Liver (tissue), 9 donors: ENCODE measurements around the gene UBAP1. TPM values are rescaled to one million over a fixed set of nuclear protein-coding genes. Genes with fewer than 3 reads are reported as not detected.

Experiments
- DNase-seq: peaks from one replicate; pipeline ENCODE4 v3.0.0-alpha.2; 2017; ENCODE audit warnings: low spot score
- H3K27ac ChIP-seq, 2 donors: one replicate each; pipeline ENCODE4 v1.7.0; 2013; ENCODE audit warnings: inconsistent platforms in 2 of 2, low read length in 2 of 2, control low read depth in 1 of 2, low read depth in 1 of 2, mild to moderate bottlenecking in 1 of 2
- H3K27me3 ChIP-seq, 4 donors: one replicate each; pipeline versions ENCODE4 v1.6.1 to v1.7.0; 2013; ENCODE audit warnings: low read length in 3 of 4, inconsistent platforms in 1 of 4, mild to moderate bottlenecking in 1 of 4, moderate library complexity in 1 of 4; ENCODE audit not compliant: control insufficient read depth in 4 of 4, insufficient read depth in 4 of 4
- H3K36me3 ChIP-seq, 4 donors: one replicate each; pipeline versions ENCODE4 v1.6.1 to v1.7.0; 2013; ENCODE audit warnings: low read length in 3 of 4, mild to moderate bottlenecking in 3 of 4, low read depth in 1 of 4, moderate library complexity in 1 of 4; ENCODE audit not compliant: control insufficient read depth in 4 of 4, insufficient read depth in 3 of 4
- H3K4me1 ChIP-seq, 4 donors: one replicate each; pipeline versions ENCODE4 v1.6.1 to v1.7.0; 2013; ENCODE audit warnings: low read length in 3 of 4, mild to moderate bottlenecking in 3 of 4, moderate library complexity in 1 of 4; ENCODE audit not compliant: control insufficient read depth in 4 of 4, insufficient read depth in 4 of 4
- H3K4me3 ChIP-seq, 3 donors: one replicate each; pipeline versions ENCODE4 v1.6.1 to v1.7.0; 2013; ENCODE audit warnings: low read length in 3 of 3, control low read depth in 1 of 3, low read depth in 1 of 3, mild to moderate bottlenecking in 1 of 3
- H3K9ac ChIP-seq, 2 donors: one replicate each; pipeline ENCODE4 v1.7.0; 2013; ENCODE audit warnings: low read length in 2 of 2, mild to moderate bottlenecking in 2 of 2, moderate library complexity in 2 of 2, control low read depth in 1 of 2, low read depth in 1 of 2
- H3K9me3 ChIP-seq, 4 donors: one replicate each; pipeline versions ENCODE4 v1.6.1 to v1.7.0; 2013; ENCODE audit warnings: low read length in 3 of 4; ENCODE audit not compliant: control insufficient read depth in 4 of 4
- CTCF ChIP-seq: fragments of 150-350 bp; IDR thresholded peaks from 2 replicates; pipeline ENCODE4 v1.5.1; 2017; ENCODE audit warnings: improper control_type of control experiment, low read depth, low read length; ENCODE audit not compliant: missing input control
- EGR1 ChIP-seq, 2 donors: IDR thresholded peaks; 2 replicates each; pipeline ENCODE4 v1.6.1; 2016 to 2018; ENCODE audit warnings: antibody characterized with exemption in 2 of 2, low read depth in 2 of 2
- FOXA1 ChIP-seq: IDR thresholded peaks from 2 replicates; pipeline ENCODE4 v1.6.1; 2016; ENCODE audit warnings: antibody characterized with exemption
- GABPA ChIP-seq, 2 donors: IDR thresholded peaks in 1 of 2; conservative IDR thresholded peaks in 1 of 2; 2 replicates each; pipeline ENCODE4 v1.6.1; 2016; ENCODE audit warnings: antibody characterized with exemption in 2 of 2, mild to moderate bottlenecking in 1 of 2, moderate library complexity in 1 of 2
- NR2F2 ChIP-seq: IDR thresholded peaks from 2 replicates; pipeline ENCODE4 v1.6.1; 2016; ENCODE audit warnings: antibody characterized with exemption
- RAD21 ChIP-seq, 2 donors: IDR thresholded peaks; 2 replicates each; pipeline ENCODE4 v1.6.1; 2016; ENCODE audit warnings: antibody characterized with exemption in 2 of 2, mild to moderate bottlenecking in 2 of 2
- REST ChIP-seq: IDR thresholded peaks from 2 replicates; pipeline ENCODE4 v1.6.1; 2016; ENCODE audit warnings: antibody characterized with exemption, mild to moderate bottlenecking
- RXRA ChIP-seq, 2 donors: IDR thresholded peaks; 2 replicates each; pipeline ENCODE4 v1.6.1; 2017 to 2018; ENCODE audit warnings: antibody characterized with exemption in 2 of 2, mild to moderate bottlenecking in 1 of 2
- TAF1 ChIP-seq: conservative IDR thresholded peaks from 2 replicates; pipeline ENCODE4 v1.6.1; 2016; ENCODE audit warnings: antibody characterized with exemption, mild to moderate bottlenecking
- YY1 ChIP-seq: IDR thresholded peaks from 2 replicates; pipeline ENCODE4 v1.6.1; 2016; ENCODE audit warnings: antibody characterized with exemption, mild to moderate bottlenecking
- ZBTB33 ChIP-seq: IDR thresholded peaks from 2 replicates; pipeline ENCODE4 v1.6.1; 2016; ENCODE audit warnings: antibody characterized with exemption
- WGBS: extraction: QIAGEN DNeasy Blood & Tissue Kit; methylation state at CpG from one replicate; pipeline ENCODE4 v1.1.7; 2013; 5-methylcytosine and 5-hydroxymethylcytosine counted together
- polyA plus RNA-seq, 2 donors: library from polyadenylated mRNA; stranded (reverse) in 1 of 2; unstranded in 1 of 2; fragments of 200-250 nt in 1 of 2; fragments of >200 nt in 1 of 2; fragmentation: Nextera tagmentation in 1 of 2; extraction: Ambion mirVana in 1 of 2; gene quantifications; one replicate each; pipeline versions ENCODE4 v1.2.1 to v1.2.3, GENCODE V29; 2013 to 2015
- total RNA-seq, 2 donors: library from RNA; depleted of rRNA; stranded (reverse); fragments of >200 nt; gene quantifications; one replicate each; pipeline ENCODE4 v1.2.3, GENCODE V29; 2014
- TF ChIP-seq, protein P1 (sequence below): IDR thresholded peaks from 2 replicates; pipeline ENCODE4 v1.6.1; 2016; ENCODE audit warnings: antibody characterized with exemption
- donor health status: healthy.
- donor health status: healthy.
- donor health status: healthy.
- donor health status: healthy.
- donor health status: healthy.

Gene UBAP1
- total and polyA plus RNA-seq, 4 donors: 21.2 to 31.6 (median 23.7) TPM

- Histone ChIP-seq H3K4me3 (no peak overlapping the region), H3K9me3 (no peaks in the 10 kb centered on the region), H3K27me3 (no peaks in the 10 kb centered on the region), H3K27ac (no peak overlapping the region), H3K4me1 (peaks cover 0 to 13% (median 11%) of the 10 kb centered on the region in 4 donors), H3K9ac (no peak overlapping the region), H3K36me3 (peaks cover 4 to 15% (median 7%) of the 10 kb centered on the region in 4 donors)
- WGBS: 94% methylated on average over 6 of the region's 6 CpGs
- DNase-seq: no peak
- TF ChIP-seq, protein P1, sequence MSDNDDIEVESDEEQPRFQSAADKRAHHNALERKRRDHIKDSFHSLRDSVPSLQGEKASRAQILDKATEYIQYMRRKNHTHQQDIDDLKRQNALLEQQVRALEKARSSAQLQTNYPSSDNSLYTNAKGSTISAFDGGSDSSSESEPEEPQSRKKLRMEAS: no peak
- TF ChIP-seq CTCF (peak; percentile 10), RAD21 (IDR thresholded peaks at IDR 0.05) (peak in 1 of 2 donors; percentile 43), ZBTB33 (no peak)
Observed at GRCh38 chr9:34256104-34256503, 77.3 kb downstream of the UBAP1 start.

DNA sequence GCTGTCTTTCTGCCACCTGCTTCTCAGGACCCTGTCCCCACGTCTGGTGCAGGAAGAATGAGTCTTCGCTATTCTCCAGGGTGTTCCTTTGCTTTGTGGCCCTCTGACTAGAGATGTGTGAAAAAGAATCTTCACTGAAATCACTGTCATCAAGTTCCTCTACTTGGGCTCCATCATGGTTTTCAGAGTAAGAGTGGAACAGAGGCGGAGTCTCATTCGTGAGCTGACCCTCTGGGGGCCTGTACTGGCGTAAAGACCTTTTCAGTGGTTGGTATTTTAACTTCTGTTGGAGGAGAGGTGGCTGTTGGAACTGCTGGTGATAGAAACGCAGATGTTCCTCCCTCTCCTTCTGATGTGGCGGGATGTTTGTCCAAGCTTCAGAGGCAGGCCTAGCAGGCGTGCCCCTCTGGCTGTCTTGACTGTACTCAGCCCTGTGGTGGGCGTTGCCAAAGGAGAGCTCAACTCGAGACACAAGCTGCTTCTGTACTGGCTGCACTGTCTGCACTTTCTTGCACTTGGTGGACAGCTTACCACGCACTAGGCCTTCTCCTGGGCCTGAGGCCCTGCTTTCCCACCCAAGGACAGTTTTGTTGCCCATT, 78.2 kb downstream of the UBAP1 start:
- no peak overlapping the region for H3K27ac ChIP-seq
- peaks cover 0 to 13% (median 11%) of the 10 kb centered on the region in 4 donors for H3K4me1 ChIP-seq
- no peak overlapping the region for H3K9ac ChIP-seq
- H3K9me3 ChIP-seq: no peaks in the 10 kb centered on the region
- DNase-seq: no peak
- TF ChIP-seq REST (no peak), TAF1 (no peak), NR2F2 (no peak), YY1 (no peak), EGR1 (IDR thresholded peaks at IDR 0.05; ENCODE audit: low read depth in 2 of 2) (no peak), GABPA (IDR thresholded peaks at IDR 0.05 in 1 of 2, conservative IDR thresholded peaks at IDR 0.05 in 1 of 2) (no peak), RXRA (IDR thresholded peaks at IDR 0.05) (no peak), FOXA1 (no peak), ZBTB33 (no peak)
- no peak overlapping the region for H3K4me3 ChIP-seq
- 90% methylated on average over 11 of the region's 11 CpGs for WGBS
- H3K27me3 ChIP-seq: no peaks in the 10 kb centered on the region
- H3K36me3 ChIP-seq: peaks cover 0 to 5% (median under 1%) of the 10 kb centered on the region in 4 donors
